Measurements from ENCODE around the gene RNF5.
"Not testable (repeated sequence)": the region's sequence is repeated elsewhere in the genome, so short reads cannot be mapped to it uniquely, and the experiment has no call there.

The RNF5 gene

DNA sequence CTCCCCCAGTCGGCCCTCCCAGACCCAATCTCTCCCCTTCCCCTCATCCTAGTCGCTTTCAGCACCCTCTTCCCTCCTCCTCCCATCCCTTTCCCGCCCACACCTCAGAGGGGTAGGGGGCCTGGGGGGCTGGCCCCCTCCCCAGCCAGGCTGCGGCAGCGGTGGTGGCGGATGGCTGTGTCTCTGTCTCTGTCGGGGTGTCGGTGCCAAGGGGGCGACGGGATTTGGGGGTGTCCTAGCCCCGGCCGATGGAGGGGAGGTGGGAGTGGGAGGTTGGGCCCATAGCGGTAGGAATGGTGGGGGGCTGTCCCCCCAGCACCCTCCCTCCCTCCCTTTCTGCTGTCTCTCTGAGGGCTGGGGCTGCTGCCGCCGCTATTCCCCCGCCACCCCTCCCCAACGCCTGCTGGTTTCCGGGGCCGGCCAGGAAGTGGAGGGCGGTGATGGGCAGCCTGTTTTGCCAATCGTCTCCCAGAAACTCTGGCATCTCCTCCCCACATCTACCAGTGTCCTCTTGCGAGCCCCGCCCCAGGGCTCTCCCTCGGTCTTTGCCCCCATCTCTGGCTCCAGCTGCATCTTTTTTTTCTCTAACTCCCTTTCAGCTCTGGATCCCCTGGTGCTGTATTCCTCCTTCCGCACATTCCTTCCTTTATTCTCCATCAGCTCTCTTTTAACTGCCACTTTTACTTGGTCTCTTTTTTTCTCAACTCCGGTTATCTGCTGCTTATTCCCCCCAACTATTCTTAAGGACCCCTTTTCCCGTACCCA, 2.3 kb upstream of the RNF5 start, which contains the start of gene AGPAT1:
Gene AGPAT1, minus strand, starts transcription at position 374 of the 765 bp plus-strand sequence. CDS start 4,588 bp downstream, outside the sequence.
- DNase-seq (ENCODE audit: low read depth in 2 of 2): peak; percentile 91 to 97

- no peak for DNase-seq (ENCODE audit: low read depth in 2 of 2)
Observed at GRCh38 chr6:32176476-32177182, 1.6 kb upstream of the RNF5 start.

DNA sequence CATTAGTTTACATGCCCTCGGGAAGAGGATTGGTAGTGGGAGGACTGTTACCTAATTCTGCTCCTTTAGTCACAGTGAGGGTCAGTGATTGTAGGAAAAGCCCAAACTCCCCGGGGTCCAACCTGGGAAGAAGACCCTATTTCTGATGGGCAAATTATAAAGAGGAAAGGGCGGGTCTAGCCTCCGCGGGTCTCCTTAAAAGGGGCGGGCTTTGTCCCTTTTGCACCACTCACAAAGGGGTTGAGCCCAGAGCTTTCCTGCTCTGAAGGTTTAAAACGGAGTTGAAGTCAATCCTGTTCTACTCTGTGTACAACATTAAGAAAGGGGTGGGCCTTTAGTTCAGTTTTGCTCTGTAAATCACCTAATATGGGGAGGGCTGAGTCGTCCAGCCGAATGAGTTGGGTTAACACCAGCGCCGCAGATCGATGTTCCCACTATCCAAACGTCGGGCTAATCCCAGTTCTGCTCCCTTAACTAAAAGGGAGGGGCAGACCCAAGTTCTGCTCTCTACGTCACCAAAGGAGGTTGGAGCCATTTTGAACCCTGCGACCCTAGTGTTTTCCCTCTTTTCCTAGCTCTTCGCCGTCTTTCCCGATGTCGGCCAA, 920 bp upstream of the RNF5 start:
- DNase-seq (ENCODE audit: low read depth in 2 of 2): no peak

DNA sequence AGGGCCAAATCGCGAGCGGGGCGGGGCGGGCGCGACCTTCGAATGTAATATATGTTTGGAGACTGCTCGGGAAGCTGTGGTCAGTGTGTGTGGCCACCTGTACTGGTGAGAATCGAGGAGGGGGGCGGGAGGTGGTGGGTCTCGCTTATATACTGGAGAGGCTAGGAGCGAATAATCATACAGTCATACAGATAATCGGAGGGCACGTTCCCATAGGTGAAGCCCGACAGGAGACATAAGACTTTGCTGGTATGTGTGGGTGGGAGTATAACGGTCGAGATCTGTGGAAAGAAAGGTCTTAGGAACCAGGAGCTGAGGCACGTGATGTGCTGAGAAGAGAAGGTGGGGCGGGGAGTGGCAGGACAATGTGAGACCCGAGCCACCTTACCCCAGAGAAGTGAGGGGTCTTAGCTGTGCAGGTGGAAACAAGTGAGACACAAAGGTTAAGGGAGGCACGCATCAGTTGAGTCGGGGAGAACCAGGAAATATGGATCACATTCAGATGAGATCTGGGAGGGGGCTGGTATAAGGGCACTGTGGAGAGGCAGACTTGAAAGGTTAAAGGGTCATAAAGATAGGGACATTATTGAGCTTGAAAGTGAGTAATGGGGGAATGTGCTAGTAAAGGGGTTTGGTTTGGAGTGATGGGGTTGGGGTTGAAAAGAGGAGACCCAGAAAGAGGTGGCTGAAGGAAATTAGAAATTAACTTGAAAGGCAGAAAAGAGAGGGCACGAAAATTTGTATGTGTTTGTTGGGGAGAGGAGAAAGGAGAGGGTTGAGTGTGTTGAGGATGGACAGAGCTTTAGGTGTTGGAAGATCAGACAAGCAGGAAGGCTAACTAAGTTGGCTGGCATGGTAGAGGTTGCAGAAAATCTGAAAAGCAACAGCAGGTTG, 589 bp downstream of the RNF5 start:
- DNase-seq (ENCODE audit: low read depth in 2 of 2): no peak

GRCh38 chr6:32179766-32180405, 1.7 kb downstream of the RNF5 start:
- no peak for DNase-seq (ENCODE audit: low read depth in 2 of 2)

- no peak for DNase-seq (ENCODE audit: low read depth in 2 of 2)
Observed at GRCh38 chr6:32181148-32181702, 3.0 kb downstream of the RNF5 start.

GRCh38 chr6:32181915-32182529, 3.8 kb downstream of the RNF5 start:
- DNase-seq (ENCODE audit: low read depth in 2 of 2): no peak

DNA sequence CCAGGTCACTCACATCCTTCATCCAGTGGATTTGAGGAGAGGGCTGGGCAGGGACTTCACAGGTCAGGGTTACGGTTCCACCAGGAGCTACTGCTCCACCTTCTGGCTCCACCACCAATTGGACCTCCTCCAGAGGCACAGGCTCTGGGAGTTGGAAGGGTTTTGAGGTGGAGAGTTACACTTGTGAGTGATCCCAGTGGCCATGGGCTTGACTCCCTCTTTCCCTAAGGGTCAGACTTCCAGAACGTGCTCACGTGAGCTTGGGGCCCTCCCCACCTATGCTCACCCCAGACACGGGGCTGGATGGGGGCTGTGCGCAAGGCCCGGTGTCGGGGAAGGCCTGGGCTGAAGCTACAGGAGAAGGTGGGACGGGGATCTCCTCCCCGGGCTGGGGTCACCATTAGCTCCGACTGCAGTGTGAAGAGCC, 4.4 kb downstream of the RNF5 start:
- no peak for DNase-seq (ENCODE audit: low read depth in 2 of 2)

GRCh38 chr6:32183030-32183429, 4.8 kb downstream of the RNF5 start:
- DNase-seq (ENCODE audit: low read depth in 2 of 2): no peak

GRCh38 chr6:32183483-32184083, 5.4 kb downstream of the RNF5 start:
- no peak for DNase-seq (ENCODE audit: low read depth in 2 of 2)

GRCh38 chr6:32184084-32184640, 6.0 kb downstream of the RNF5 start, which contains the start of gene AGER:
Gene AGER, minus strand, starts transcription at chr6:32184253. Its CDS starts 31 bp downstream, at chr6:32184222.
- no peak for DNase-seq (ENCODE audit: low read depth in 2 of 2)

DNA sequence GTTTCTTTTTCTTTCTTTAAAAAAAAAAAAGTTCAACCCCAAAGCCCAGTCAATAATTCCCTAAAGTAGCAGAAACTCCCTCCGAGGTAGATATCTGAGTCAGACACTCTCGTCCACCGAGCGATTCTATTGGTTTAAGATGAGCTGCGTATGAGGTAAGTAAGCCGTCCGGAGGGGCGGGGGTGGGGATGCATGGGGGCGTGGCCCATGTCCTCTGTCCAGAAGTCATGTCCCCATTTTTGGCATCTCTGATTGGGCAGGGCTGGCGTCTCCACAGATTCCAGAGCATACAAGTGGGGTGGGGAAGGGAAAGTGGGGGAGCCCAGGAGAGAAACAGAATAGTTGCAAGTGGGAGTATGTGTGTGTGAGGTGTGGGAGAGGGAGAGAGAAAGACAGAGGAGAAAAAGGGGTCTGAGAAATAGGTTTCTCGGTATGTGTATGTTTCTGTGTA, 7.5 kb downstream of the RNF5 start:
- DNase-seq (ENCODE audit: low read depth in 2 of 2): peak; percentile 37 to 59

DNA sequence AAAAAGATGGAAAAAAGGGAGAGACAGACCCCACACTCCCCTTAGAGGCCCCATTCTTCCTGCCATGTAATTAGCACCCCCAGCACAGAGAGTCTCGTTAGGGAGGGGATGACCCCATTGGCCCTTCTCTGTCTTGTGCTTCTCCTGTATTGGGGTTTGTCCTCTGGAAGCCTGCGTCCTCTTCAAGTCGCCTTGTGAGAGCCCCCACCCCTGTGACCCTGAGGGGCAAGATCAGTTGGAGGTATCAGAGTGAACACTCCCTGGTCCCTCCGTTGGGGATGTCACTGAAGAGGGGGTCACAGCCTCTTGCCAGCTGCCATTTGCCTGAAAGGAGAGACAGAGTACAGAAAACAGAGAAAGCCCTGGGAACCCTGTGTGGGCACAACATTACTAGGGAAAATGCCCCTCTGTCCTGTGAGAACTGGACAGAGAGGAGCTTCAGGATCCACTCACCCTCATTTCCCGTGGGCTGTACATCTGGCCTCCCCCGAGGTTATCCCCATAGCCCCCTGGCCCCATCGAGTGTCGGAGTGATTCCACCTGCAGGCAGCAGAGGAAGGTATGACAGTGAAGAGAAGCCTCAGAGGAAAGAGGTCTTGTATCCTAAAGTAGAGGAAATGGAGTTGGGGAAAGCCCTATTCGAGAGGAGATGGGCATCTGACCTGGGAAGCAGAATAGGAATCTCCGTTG, 8.1 kb downstream of the RNF5 start:
- DNase-seq (ENCODE audit: low read depth in 2 of 2): not testable (repeated sequence)

DNA sequence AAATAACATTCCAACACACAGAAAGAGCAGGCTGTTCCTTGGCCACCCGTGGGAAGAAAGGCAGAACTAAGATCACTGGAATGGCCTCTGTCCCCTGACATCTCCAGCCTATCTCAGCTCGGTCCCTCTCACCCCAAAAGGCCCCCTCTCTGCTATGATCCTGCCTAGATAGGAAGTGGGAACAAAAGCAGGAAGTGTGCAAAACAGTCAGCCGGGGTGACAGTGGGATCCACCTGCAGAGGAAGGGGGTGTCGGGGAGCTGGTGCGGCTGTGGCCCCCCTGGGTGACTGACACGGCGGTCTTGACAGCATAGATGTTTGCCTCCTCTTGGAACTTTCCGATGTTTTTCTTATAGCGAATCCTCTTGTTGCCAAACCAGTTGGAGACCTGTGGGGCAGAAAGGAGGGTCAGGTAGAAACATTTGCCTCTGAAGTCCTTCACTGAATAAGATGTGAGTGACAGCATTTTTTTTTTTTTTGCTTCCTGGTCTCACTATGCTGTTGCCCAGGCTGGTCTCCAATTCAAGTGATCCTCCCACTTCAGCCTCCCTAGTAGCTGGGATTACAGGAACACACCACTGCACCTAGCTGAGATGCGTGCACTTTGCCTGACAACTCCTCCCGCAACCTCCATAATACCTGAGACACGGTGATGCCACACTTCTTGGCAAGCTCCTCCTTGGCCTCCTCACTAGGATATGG, 9.0 kb downstream of the RNF5 start:
- no peak for DNase-seq (ENCODE audit: low read depth in 2 of 2)

DNA sequence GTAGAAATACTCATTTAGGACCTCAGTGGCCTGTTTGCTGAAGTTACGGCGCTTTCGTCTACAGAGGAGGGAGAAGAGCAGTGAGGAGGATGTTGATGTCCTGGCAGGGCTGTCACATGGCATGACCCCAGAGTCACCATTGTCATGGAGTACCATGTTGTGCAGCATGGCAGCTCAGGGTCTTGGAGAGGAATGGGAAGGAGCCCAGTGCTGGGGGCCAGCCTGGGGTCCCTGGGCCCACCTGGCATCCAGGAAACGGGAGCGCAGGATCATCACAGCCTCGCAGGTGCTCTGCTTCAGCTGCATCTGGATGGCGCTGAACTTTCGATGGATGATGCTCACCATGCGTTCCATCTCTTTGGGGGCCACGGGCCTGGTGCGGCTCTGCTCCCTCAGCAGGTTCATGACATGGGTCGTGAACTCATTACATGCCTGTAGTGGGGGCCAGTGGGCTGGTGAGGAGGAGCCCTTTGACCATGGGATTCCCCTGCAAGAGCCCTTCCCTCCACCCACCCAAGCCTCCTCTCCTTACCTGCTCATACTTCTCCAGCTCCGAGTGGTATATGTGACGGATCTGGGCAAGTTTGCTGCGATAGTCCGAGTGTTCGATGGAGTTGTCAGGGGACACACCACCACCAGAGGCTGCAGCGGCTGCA, 9.6 kb downstream of the RNF5 start:
- not testable (repeated sequence) for DNase-seq (ENCODE audit: low read depth in 2 of 2)

- DNase-seq (ENCODE audit: low read depth in 2 of 2): no peak
Observed at GRCh38 chr6:32188381-32189068, 10.3 kb downstream of the RNF5 start.
